Neural cell (in vitro differentiated cells): ENCODE data around the gene KCNQ2. TPM values are rescaled to one million over a fixed set of nuclear protein-coding genes. Genes with fewer than 3 reads are reported as not detected.
"Not testable (repeated sequence)": the region's sequence is repeated elsewhere in the genome, so short reads cannot be mapped to it uniquely, and the experiment has no call there.

Source experiments
- H2AFZ ChIP-seq: fragments of 200-600, 300-800 bp; sonication (generic), shearing (Covaris generic); 2 replicates; pipeline ENCODE4 v1.6.0; 2014; ENCODE audit warnings: low read depth, mild to moderate bottlenecking, antibody characterized with exemption, low read length, moderate library complexity
- H3F3A ChIP-seq: fragments of 200-600 bp; shearing (Covaris generic); 2 replicates; pipeline ENCODE4 v1.6.1; 2016; ENCODE audit warnings: mild to moderate bottlenecking, moderate library complexity, mixed read lengths, antibody characterized with exemption, low read length; ENCODE audit not compliant: insufficient read depth, poor library complexity, severe bottlenecking
- H3K27ac ChIP-seq: fragments of 200-600, 300-800 bp; sonication (generic), shearing (Covaris generic); 2 replicates; pipeline ENCODE4 v1.5.1; 2014; ENCODE audit warnings: mild to moderate bottlenecking, low read length, moderate library complexity
- H3K27me3 ChIP-seq: fragments of 300-800, 200-600 bp; sonication (generic), shearing (Covaris generic); 2 replicates; pipeline ENCODE4 v1.6.0; 2014; ENCODE audit warnings: mild to moderate bottlenecking, low read depth, low read length, moderate library complexity; ENCODE audit not compliant: insufficient read depth
- H3K36me3 ChIP-seq: fragments of 300-800, 200-600 bp; sonication (generic), shearing (Covaris generic); 2 replicates; pipeline ENCODE4 v1.5.1; 2014; ENCODE audit warnings: mild to moderate bottlenecking, antibody characterized with exemption, low read length, moderate library complexity; ENCODE audit not compliant: insufficient read depth
- H3K4me2 ChIP-seq: fragments of 300-800, 200-600 bp; sonication (generic), shearing (Covaris generic); 2 replicates; pipeline ENCODE4 v1.6.0; 2014; ENCODE audit warnings: mild to moderate bottlenecking, low read length
- H3K4me3 ChIP-seq: fragments of 300-800, 200-600 bp; sonication (generic), shearing (Covaris generic); 2 replicates; pipeline ENCODE4 v1.5.1; 2014; ENCODE audit warnings: mild to moderate bottlenecking, low read length, moderate library complexity
- H3K79me2 ChIP-seq: fragments of 200-600 bp; shearing (Covaris generic); replicated peaks from 2 replicates; pipeline ENCODE4 v1.6.0; 2014; ENCODE audit warnings: mild to moderate bottlenecking, low read length, moderate library complexity; ENCODE audit not compliant: insufficient read depth
- H3K9ac ChIP-seq: fragments of 300-800, 200-600 bp; sonication (generic), shearing (Covaris generic); 2 replicates; pipeline ENCODE4 v1.6.1; 2016; ENCODE audit warnings: mild to moderate bottlenecking, low read length, mixed read lengths
- H3K9me2 ChIP-seq: fragments of 200-600 bp; shearing (Covaris generic); 2 replicates; pipeline ENCODE4 v1.6.1; 2016; ENCODE audit warnings: mild to moderate bottlenecking, low read length, mixed read lengths; ENCODE audit not compliant: insufficient read depth
- H3K9me3 ChIP-seq: fragments of 200-600, 300-800 bp; sonication (generic), shearing (Covaris generic); 2 replicates; pipeline ENCODE4 v1.6.1; 2016; ENCODE audit warnings: mild to moderate bottlenecking, mixed run types, low read length, moderate library complexity, mixed read lengths
- H4K20me1 ChIP-seq: fragments of 200-600 bp; shearing (Covaris generic); 2 replicates; pipeline ENCODE4 v1.6.1; 2016; ENCODE audit warnings: mild to moderate bottlenecking, mixed run types; ENCODE audit not compliant: insufficient read depth
- CTCF ChIP-seq: fragments of 450-650 bp; IDR thresholded peaks from 2 replicates; pipeline ENCODE4 v1.5.1; 2014; ENCODE audit warnings: antibody characterized with exemption, mild to moderate bottlenecking, moderate library complexity; ENCODE audit not compliant: poor library complexity, severe bottlenecking
- EP300 ChIP-seq: fragments of 450-650 bp; conservative IDR thresholded peaks from 2 replicates; pipeline ENCODE4 v1.6.1; 2014; ENCODE audit warnings: antibody characterized with exemption, mild to moderate bottlenecking, moderate library complexity; ENCODE audit not compliant: poor library complexity, severe bottlenecking
- EZH2 ChIP-seq: fragments of 200-600, 300-800 bp; shearing (Covaris generic), sonication (generic); IDR thresholded peaks from 2 replicates; pipeline ENCODE4 v1.6.1; 2014; ENCODE audit warnings: antibody characterized with exemption, low read length, borderline replicate concordance, mild to moderate bottlenecking; ENCODE audit not compliant: insufficient read depth, poor library complexity, severe bottlenecking
- MXI1 ChIP-seq: fragments of 450-650 bp; conservative IDR thresholded peaks from 2 replicates; pipeline ENCODE4 v1.6.1; 2014; ENCODE audit warnings: antibody characterized with exemption, mild to moderate bottlenecking; ENCODE audit not compliant: poor library complexity, severe bottlenecking
- POLR2AphosphoS5 ChIP-seq: IDR thresholded peaks from 2 replicates; pipeline ENCODE4 v1.6.1; 2012
- RAD21 ChIP-seq: fragments of 450-650 bp; conservative IDR thresholded peaks from 2 replicates; pipeline ENCODE4 v1.6.1; 2014; ENCODE audit warnings: antibody characterized with exemption, mild to moderate bottlenecking, moderate library complexity
- REST ChIP-seq: IDR thresholded peaks from 2 replicates; pipeline ENCODE4 v1.6.1; 2012; ENCODE audit warnings: borderline replicate concordance
- SMC3 ChIP-seq: fragments of 450-650 bp; conservative IDR thresholded peaks from 2 replicates; pipeline ENCODE4 v1.6.1; 2014; ENCODE audit warnings: antibody characterized with exemption, mild to moderate bottlenecking, moderate library complexity; ENCODE audit not compliant: poor library complexity
- TAF1 ChIP-seq: IDR thresholded peaks from 2 replicates; pipeline ENCODE4 v1.6.1; 2012; ENCODE audit warnings: low read depth
- polyA plus RNA-seq: library from polyadenylated mRNA; depleted of rRNA; stranded (reverse); fragments of >200 nt; gene quantifications from 2 replicates; pipeline ENCODE4 v1.2.3, GENCODE V29; 2014

Gene KCNQ2
- polyA plus RNA-seq, 1 donor from 2014 or later = 84.7 TPM

GRCh38 chr20:63518351-63518861 is 46.0 kb upstream of the KCNQ2 start:
- TF ChIP-seq MXI1 = no peak
- TF ChIP-seq SMC3 = no peak
- no peak for TF ChIP-seq TAF1
- TF ChIP-seq CTCF = no peak
- no peak for TF ChIP-seq RAD21
- no peak for TF ChIP-seq POLR2AphosphoS5
- no peak for TF ChIP-seq REST
- no peak for TF ChIP-seq EP300
- no peak for TF ChIP-seq EZH2
- H3K27ac ChIP-seq = no peak overlapping the region
- no peak overlapping the region for H3K4me2 ChIP-seq
- peaks cover 17% of the 10 kb centered on the region for H3K79me2 ChIP-seq
- no peaks in the 10 kb centered on the region for H3F3A ChIP-seq
- H3K4me3 ChIP-seq = no peak overlapping the region
- no peak overlapping the region for H3K9ac ChIP-seq
- H3K9me2 ChIP-seq = no peaks in the 10 kb centered on the region
- H3K9me3 ChIP-seq = no peaks in the 10 kb centered on the region
- no peak overlapping the region for H2AFZ ChIP-seq
- no peaks in the 10 kb centered on the region for H3K27me3 ChIP-seq
- H3K36me3 ChIP-seq = no peaks in the 10 kb centered on the region
- H4K20me1 ChIP-seq = peaks cover 9% of the 10 kb centered on the region

- Histone ChIP-seq H3K9ac (no peak overlapping the region), H3K27ac (no peak overlapping the region), H3K4me2 (no peak overlapping the region), H3K79me2 (peaks cover 15% of the 10 kb centered on the region), H3K9me3 (no peaks in the 10 kb centered on the region), H4K20me1 (peaks cover 7% of the 10 kb centered on the region), H3K27me3 (no peaks in the 10 kb centered on the region), H2AFZ (no peak overlapping the region), H3K36me3 (no peaks in the 10 kb centered on the region), H3F3A (no peaks in the 10 kb centered on the region), H3K9me2 (no peaks in the 10 kb centered on the region), H3K4me3 (no peak overlapping the region)
- TF ChIP-seq CTCF = no peak
- no peak for TF ChIP-seq EP300
- no peak for TF ChIP-seq SMC3
- no peak for TF ChIP-seq POLR2AphosphoS5
- no peak for TF ChIP-seq TAF1
- TF ChIP-seq MXI1 = no peak
- TF ChIP-seq REST = no peak
- TF ChIP-seq EZH2 = no peak
- no peak for TF ChIP-seq RAD21
Measured at GRCh38 chr20:63517376-63518309, 45.2 kb upstream of the KCNQ2 start.

GRCh38 chr20:63514520-63514919 is 42.1 kb upstream of the KCNQ2 start:
- H3K36me3 ChIP-seq, H3K27me3 ChIP-seq, H2AFZ ChIP-seq, H3K4me3 ChIP-seq, H3K9me2 ChIP-seq, H3K4me2 ChIP-seq, H3F3A ChIP-seq, H4K20me1 ChIP-seq, H3K9me3 ChIP-seq, H3K27ac ChIP-seq, H3K79me2 ChIP-seq, H3K9ac ChIP-seq: not testable (repeated sequence)
